Measurements from ENCODE around the gene MEMO1. TPM values are rescaled to one million over a fixed set of nuclear protein-coding genes. Genes with fewer than 3 reads are reported as not detected.

MEMO1 gene
- total RNA-seq, 4 donors from 2014 or later: 12.2 to 42.9 (median 17.5) TPM

DNA sequence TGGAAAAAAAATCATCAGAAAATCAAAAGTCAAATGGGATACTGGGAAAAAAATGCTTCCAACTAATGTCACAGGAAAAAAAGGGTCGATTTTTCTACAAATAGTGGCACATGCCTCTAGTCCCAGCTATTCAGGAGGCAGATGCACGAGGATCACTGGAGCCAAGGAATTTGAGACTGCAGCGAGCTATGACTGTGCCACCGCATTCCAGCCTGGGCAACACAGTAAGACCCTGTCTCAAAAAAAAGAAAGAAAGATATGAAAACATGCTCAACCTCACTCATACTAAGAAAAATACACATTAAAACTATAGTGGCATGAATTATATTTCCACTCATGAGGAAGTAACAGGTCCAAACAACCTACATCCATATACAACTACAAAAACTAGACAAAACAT lies 17.9 kb downstream of the MEMO1 start:
- TF ChIP-seq, protein P1, sequence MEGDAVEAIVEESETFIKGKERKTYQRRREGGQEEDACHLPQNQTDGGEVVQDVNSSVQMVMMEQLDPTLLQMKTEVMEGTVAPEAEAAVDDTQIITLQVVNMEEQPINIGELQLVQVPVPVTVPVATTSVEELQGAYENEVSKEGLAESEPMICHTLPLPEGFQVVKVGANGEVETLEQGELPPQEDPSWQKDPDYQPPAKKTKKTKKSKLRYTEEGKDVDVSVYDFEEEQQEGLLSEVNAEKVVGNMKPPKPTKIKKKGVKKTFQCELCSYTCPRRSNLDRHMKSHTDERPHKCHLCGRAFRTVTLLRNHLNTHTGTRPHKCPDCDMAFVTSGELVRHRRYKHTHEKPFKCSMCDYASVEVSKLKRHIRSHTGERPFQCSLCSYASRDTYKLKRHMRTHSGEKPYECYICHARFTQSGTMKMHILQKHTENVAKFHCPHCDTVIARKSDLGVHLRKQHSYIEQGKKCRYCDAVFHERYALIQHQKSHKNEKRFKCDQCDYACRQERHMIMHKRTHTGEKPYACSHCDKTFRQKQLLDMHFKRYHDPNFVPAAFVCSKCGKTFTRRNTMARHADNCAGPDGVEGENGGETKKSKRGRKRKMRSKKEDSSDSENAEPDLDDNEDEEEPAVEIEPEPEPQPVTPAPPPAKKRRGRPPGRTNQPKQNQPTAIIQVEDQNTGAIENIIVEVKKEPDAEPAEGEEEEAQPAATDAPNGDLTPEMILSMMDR (IDR thresholded peaks at IDR 0.05): no peak
- no peak for TF ChIP-seq POLR2A (IDR thresholded peaks at IDR 0.05)
- no peak for TF ChIP-seq EP300 (IDR thresholded peaks at IDR 0.05)
- no peaks in the 10 kb centered on the region for H3K27me3 ChIP-seq
- DNase-seq (ENCODE audit: low spot score in 2 of 2): no peak
- H3K36me3 ChIP-seq: no peaks in the 10 kb centered on the region
- 63 to 77% methylated on average over 4 of the region's 4 CpGs for WGBS, 2 donors
- H3K4me1 ChIP-seq: no peaks in the 10 kb centered on the region
- H3K4me3 ChIP-seq: no peak overlapping the region
- H3K9me3 ChIP-seq: no peaks in the 10 kb centered on the region
- no peak overlapping the region for H3K27ac ChIP-seq

DNA sequence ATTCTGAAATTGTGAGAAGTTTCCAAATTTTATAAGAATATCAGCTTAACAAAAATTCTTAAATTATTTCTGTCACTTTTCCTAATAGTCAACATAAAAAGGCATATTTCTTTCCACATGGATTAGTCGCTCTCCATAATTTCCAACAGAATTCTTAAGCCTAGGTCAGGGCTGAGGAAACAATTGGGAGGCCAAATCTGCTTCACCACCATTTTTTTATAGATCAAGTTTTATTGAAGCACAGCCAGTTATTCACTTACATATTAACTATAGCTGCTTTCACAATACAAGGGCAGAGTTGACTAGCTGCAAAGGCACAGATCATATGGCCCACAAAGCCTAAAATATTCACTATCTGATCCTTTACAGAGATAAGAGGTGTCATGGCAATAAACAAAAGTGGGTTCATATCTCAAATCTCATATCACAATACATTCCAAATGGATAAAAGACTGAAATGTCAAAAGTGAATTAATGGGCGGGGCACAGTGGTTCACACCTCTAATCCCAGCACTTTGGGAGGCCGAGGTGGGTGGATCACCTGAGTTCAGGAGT lies 18.7 kb downstream of the MEMO1 start:
- H3K27ac ChIP-seq: no peak overlapping the region
- no peaks in the 10 kb centered on the region for H3K36me3 ChIP-seq
- no peak overlapping the region for H3K4me3 ChIP-seq
- no peaks in the 10 kb centered on the region for H3K4me1 ChIP-seq
- no peaks in the 10 kb centered on the region for H3K27me3 ChIP-seq
- DNase-seq (ENCODE audit: low spot score in 2 of 2): no peak
- TF ChIP-seq EP300 (IDR thresholded peaks at IDR 0.05) (no peak), POLR2A (IDR thresholded peaks at IDR 0.05) (no peak)
- TF ChIP-seq, protein P1 (IDR thresholded peaks at IDR 0.05): no peak
- WGBS, 2 donors: 89 to 95% methylated on average over 3 of the region's 3 CpGs
- H3K9me3 ChIP-seq: no peaks in the 10 kb centered on the region

DNA sequence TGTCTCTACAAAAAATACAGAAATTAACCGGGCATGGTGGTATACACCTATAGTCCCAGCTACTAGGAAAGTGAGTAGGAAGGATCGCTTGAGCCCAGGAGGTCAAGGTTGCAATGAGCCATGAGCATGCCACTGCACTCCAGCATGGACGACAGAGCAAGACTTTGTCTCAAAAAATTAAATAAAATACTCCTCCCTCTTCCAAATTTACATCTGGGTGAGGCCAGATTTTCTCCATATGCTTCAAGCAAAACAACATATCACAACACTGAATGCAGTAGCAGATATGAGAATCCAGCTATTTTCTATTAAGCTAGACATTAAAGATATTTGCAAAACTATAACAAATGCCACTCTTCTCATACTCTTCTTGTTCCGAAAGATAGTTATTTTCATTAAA lies 20.9 kb downstream of the MEMO1 start:
- Histone ChIP-seq H3K27ac (no peak overlapping the region), H3K27me3 (no peaks in the 10 kb centered on the region), H3K4me3 (no peak overlapping the region), H3K36me3 (no peaks in the 10 kb centered on the region), H3K4me1 (no peaks in the 10 kb centered on the region), H3K9me3 (no peaks in the 10 kb centered on the region)
- DNase-seq (ENCODE audit: low spot score in 2 of 2): no peak
- TF ChIP-seq, protein P1 (IDR thresholded peaks at IDR 0.05): no peak
- TF ChIP-seq EP300 (IDR thresholded peaks at IDR 0.05): no peak
- no peak for TF ChIP-seq POLR2A (IDR thresholded peaks at IDR 0.05)
- 89 to 91% methylated on average over 4 of the region's 4 CpGs for WGBS, 2 donors

DNA sequence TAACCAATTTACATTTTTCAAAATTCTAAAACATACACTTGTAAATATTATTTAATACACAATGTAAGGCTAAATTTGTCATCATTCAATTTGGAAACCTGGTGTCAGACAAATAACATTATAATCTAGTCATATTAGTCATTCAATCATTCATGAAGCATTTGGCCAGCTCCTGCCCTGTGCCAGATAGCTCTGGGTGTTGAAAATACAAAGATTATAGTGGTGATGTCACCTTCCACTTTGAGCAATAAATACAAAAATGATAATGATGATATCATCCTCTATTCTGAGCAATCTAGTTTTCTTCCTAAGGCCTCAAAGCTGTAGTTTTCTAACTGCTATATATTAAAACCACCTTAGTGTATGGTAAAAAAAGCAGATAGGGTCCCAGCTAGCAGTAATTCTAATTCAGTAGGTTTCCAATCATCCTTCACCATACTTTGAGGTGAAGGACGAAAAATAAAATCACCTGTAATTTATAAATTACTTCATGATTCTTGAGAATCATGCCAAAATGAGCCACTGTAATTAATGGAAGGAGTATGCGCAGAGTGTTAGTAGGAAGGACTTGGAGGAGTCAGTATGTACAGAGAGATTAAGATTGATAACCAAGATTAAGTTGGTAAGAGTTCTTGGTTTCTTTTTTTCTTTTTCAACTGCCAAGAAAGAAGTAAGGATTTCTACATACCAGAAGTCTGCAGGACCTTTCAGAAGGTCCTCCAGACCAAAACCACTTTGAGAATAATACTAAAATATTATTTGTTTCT lies 23.2 kb downstream of the MEMO1 start:
- DNase-seq (ENCODE audit: low spot score in 2 of 2): no peak
- Histone ChIP-seq H3K36me3 (peaks cover 0 to 5% (median 0%) of the 10 kb centered on the region in 3 donors), H3K4me3 (no peak overlapping the region), H3K9me3 (no peaks in the 10 kb centered on the region), H3K27ac (no peak overlapping the region), H3K4me1 (no peaks in the 10 kb centered on the region), H3K27me3 (no peaks in the 10 kb centered on the region)
- 98% methylated on average over 2 of the region's 2 CpGs for whole genome bisulfite sequencing, 2 donors
- TF ChIP-seq EP300 (IDR thresholded peaks at IDR 0.05) (no peak), POLR2A (IDR thresholded peaks at IDR 0.05) (no peak)
- TF ChIP-seq, protein P1 (IDR thresholded peaks at IDR 0.05): no peak

DNA sequence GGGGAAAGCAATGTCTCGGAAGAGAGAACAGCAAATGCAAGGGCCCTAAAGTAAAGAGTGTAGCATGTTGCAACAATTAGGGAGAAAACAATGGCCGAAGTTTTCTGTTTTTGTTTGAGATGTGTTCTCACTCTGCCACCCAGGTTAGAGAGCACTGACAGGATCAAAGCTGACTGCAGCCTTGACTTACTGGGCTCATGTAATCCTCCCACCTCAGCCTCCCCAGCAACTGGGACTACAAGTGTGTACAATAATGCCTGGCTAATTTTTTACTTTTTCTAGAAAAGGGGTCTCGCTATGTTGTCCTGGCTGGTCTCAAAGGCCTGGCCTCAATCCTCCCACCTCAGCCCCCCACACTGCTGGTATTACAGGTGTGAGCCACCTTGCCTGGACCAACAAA lies 23.9 kb downstream of the MEMO1 start:
- no peak for TF ChIP-seq POLR2A (IDR thresholded peaks at IDR 0.05)
- 85 to 88% methylated on average over 3 of the region's 3 CpGs for WGBS, 2 donors
- H3K36me3 ChIP-seq: peaks cover 0 to 5% (median 0%) of the 10 kb centered on the region in 3 donors

More for the DNA sequence above, 23.9 kb downstream of the MEMO1 start:
- H3K4me3 ChIP-seq: no peak overlapping the region
- DNase-seq (ENCODE audit: low spot score in 2 of 2): no peak
- H3K9me3 ChIP-seq: no peaks in the 10 kb centered on the region
- H3K27ac ChIP-seq: no peak overlapping the region
- H3K27me3 ChIP-seq: no peaks in the 10 kb centered on the region
- no peaks in the 10 kb centered on the region for H3K4me1 ChIP-seq
